ENCODE results near the gene CBLC. TPM values are rescaled to one million over a fixed set of nuclear protein-coding genes. Genes with fewer than 3 reads are reported as not detected.

CBLC gene
- total RNA-seq, 1 donor from 2014 or later: not detected

GRCh38 chr19:44732235-44733014 lies 45.3 kb upstream of the CBLC start:
- no peak overlapping the region for H3K4me3 Mint-ChIP-seq
- no peak overlapping the region for H3K27ac Mint-ChIP-seq (ENCODE audit: unreplicated experiment)
- H3K9me3 Mint-ChIP-seq: no peaks in the 10 kb centered on the region
- TF ChIP-seq CTCF (conservative IDR thresholded peaks at IDR 0.05): no peak
- H3K36me3 Mint-ChIP-seq (ENCODE audit: low read depth): no peaks in the 10 kb centered on the region
- DNase-seq (ENCODE audit: low read depth, low spot score): no peak
- H3K27me3 Mint-ChIP-seq (ENCODE audit: low read depth): peaks cover 21% of the 10 kb centered on the region
- H3K4me1 Mint-ChIP-seq: no peaks in the 10 kb centered on the region

- no peak for DNase-seq (ENCODE audit: low read depth, low spot score)
- H3K4me1 Mint-ChIP-seq: no peaks in the 10 kb centered on the region
- H3K4me3 Mint-ChIP-seq: no peak overlapping the region
- peaks cover 40% of the 10 kb centered on the region for H3K27me3 Mint-ChIP-seq (ENCODE audit: low read depth)
- TF ChIP-seq CTCF (conservative IDR thresholded peaks at IDR 0.05): no peak
- no peaks in the 10 kb centered on the region for H3K9me3 Mint-ChIP-seq
- no peaks in the 10 kb centered on the region for H3K36me3 Mint-ChIP-seq (ENCODE audit: low read depth)
- no peak overlapping the region for H3K27ac Mint-ChIP-seq (ENCODE audit: unreplicated experiment)
These were observed 43.3 kb upstream of the CBLC start for GRCh38 chr19:44734357-44734756.

- Mint-ChIP-seq H3K27ac (ENCODE audit: unreplicated experiment) (no peak overlapping the region), H3K27me3 (ENCODE audit: low read depth) (peaks cover 42% of the 10 kb centered on the region), H3K36me3 (ENCODE audit: low read depth) (no peaks in the 10 kb centered on the region), H3K9me3 (no peaks in the 10 kb centered on the region), H3K4me3 (no peak overlapping the region), H3K4me1 (no peaks in the 10 kb centered on the region)
- no peak for DNase-seq (ENCODE audit: low read depth, low spot score)
- TF ChIP-seq CTCF (conservative IDR thresholded peaks at IDR 0.05): no peak
These were observed 42.7 kb upstream of the CBLC start for GRCh38 chr19:44735011-44735410.

- Mint-ChIP-seq H3K4me3 (no peak overlapping the region), H3K9me3 (no peaks in the 10 kb centered on the region), H3K36me3 (ENCODE audit: low read depth) (no peaks in the 10 kb centered on the region), H3K4me1 (no peaks in the 10 kb centered on the region), H3K27ac (ENCODE audit: unreplicated experiment) (no peak overlapping the region), H3K27me3 (ENCODE audit: low read depth) (peaks cover 41% of the 10 kb centered on the region)
- no peak for DNase-seq (ENCODE audit: low read depth, low spot score)
- TF ChIP-seq CTCF (conservative IDR thresholded peaks at IDR 0.05): no peak
These were observed 40.2 kb upstream of the CBLC start for GRCh38 chr19:44737238-44738071.

- no peaks in the 10 kb centered on the region for H3K4me1 Mint-ChIP-seq
- no peaks in the 10 kb centered on the region for H3K36me3 Mint-ChIP-seq (ENCODE audit: low read depth)
- TF ChIP-seq CTCF (conservative IDR thresholded peaks at IDR 0.05): no peak
- DNase-seq (ENCODE audit: low read depth, low spot score): no peak
- H3K27ac Mint-ChIP-seq (ENCODE audit: unreplicated experiment): no peak overlapping the region
- no peaks in the 10 kb centered on the region for H3K9me3 Mint-ChIP-seq
- no peak overlapping the region for H3K4me3 Mint-ChIP-seq
- peaks cover 41% of the 10 kb centered on the region for H3K27me3 Mint-ChIP-seq (ENCODE audit: low read depth)
These were observed 39.6 kb upstream of the CBLC start for GRCh38 chr19:44738136-44738535.

Data from neural crest cell (in vitro differentiated cells).